Activated CD4-positive, CD25-positive, alpha-beta regulatory T cell treated with anti-CD3 and anti-CD28 coated beads, Interleukin-2, amount 50 U/mL, for 72 hours (primary cell): ENCODE measurements around the gene LEF1.

Experiments used
- DNase-seq: peaks from one replicate; pipeline ENCODE4 v3.0.0; 2021

LEF1 gene

GRCh38 chr4:108146819-108147218, 21.9 kb downstream of the LEF1 start:
- DNase-seq: no peak

GRCh38 chr4:108146336-108146735, 22.4 kb downstream of the LEF1 start:
- no peak for DNase-seq

- no peak for DNase-seq
These were observed 24.3 kb downstream of the LEF1 start for GRCh38 chr4:108144451-108144850.

- DNase-seq: no peak
These were observed 25.2 kb downstream of the LEF1 start for GRCh38 chr4:108143515-108143914.

GRCh38 chr4:108142870-108143269, 25.9 kb downstream of the LEF1 start:
- no peak for DNase-seq

- no peak for DNase-seq
These were observed 27.4 kb downstream of the LEF1 start for GRCh38 chr4:108141213-108141950.

- DNase-seq: no peak
These were observed 28.4 kb downstream of the LEF1 start for GRCh38 chr4:108140328-108140727.

- DNase-seq: no peak
These were observed 29.6 kb downstream of the LEF1 start for GRCh38 chr4:108139089-108139488.

- DNase-seq: no peak
These were observed 33.1 kb downstream of the LEF1 start for GRCh38 chr4:108135549-108136209.

GRCh38 chr4:108130955-108131354, 37.8 kb downstream of the LEF1 start:
- no peak for DNase-seq

- DNase-seq: no peak
These were observed 39.5 kb downstream of the LEF1 start for GRCh38 chr4:108129196-108129595.

- no peak for DNase-seq
These were observed 41.9 kb downstream of the LEF1 start for GRCh38 chr4:108126806-108127205.

GRCh38 chr4:108120789-108121188, 47.9 kb downstream of the LEF1 start:
- no peak for DNase-seq

GRCh38 chr4:108119199-108119800, 49.4 kb downstream of the LEF1 start:
- no peak for DNase-seq

GRCh38 chr4:108118505-108118904, 50.2 kb downstream of the LEF1 start:
- no peak for DNase-seq

GRCh38 chr4:108117418-108118182, 51.1 kb downstream of the LEF1 start:
- DNase-seq: no peak

GRCh38 chr4:108116423-108117168, 52.1 kb downstream of the LEF1 start:
- no peak for DNase-seq

GRCh38 chr4:108115168-108115526, 53.6 kb downstream of the LEF1 start:
- DNase-seq: no peak

GRCh38 chr4:108114503-108114902, 54.2 kb downstream of the LEF1 start:
- DNase-seq: no peak

GRCh38 chr4:108113229-108113628, 55.5 kb downstream of the LEF1 start:
- no peak for DNase-seq

GRCh38 chr4:108111781-108112180, 57.0 kb downstream of the LEF1 start:
- no peak for DNase-seq

GRCh38 chr4:108110450-108110849, 58.3 kb downstream of the LEF1 start:
- DNase-seq: no peak

- DNase-seq: no peak
These were observed 58.7 kb downstream of the LEF1 start for GRCh38 chr4:108109997-108110416.
